Neutrophil (primary cell): ENCODE data around the gene KDM4D.
"Not testable (repeated sequence)": the region's sequence is repeated elsewhere in the genome, so short reads cannot be mapped to it uniquely, and the experiment has no call there.

Experiments
- H3K27ac ChIP-seq: fragments of 200-600 bp; sonication (generic); 2 replicates; pipeline ENCODE4 v1.5.1; 2016; ENCODE audit warnings: mild to moderate bottlenecking, moderate library complexity
- H3K27me3 ChIP-seq: fragments of 200-600 bp; sonication (generic); 2 replicates; pipeline ENCODE4 v1.6.0; 2016; ENCODE audit warnings: mild to moderate bottlenecking
- H3K36me3 ChIP-seq: fragments of 200-600 bp; sonication (generic); 2 replicates; pipeline ENCODE4 v1.5.1; 2017
- H3K4me1 ChIP-seq, 2 experiments: fragments of 200-600 bp in 1 of 2; sonication (generic) in 1 of 2; 1 replicate in 1 of 2; 2 replicates in 1 of 2; pipeline versions ENCODE4 v1.5.1 to v1.6.1; 2013 to 2016; ENCODE audit warnings: low read depth in 1 of 2, low read length in 1 of 2, mild to moderate bottlenecking in 1 of 2, moderate library complexity in 1 of 2; ENCODE audit not compliant: control insufficient read depth in 1 of 2, insufficient read depth in 1 of 2
- H3K4me3 ChIP-seq, 2 experiments: fragments of 200-600 bp in 1 of 2; sonication (generic) in 1 of 2; 1 replicate in 1 of 2; 2 replicates in 1 of 2; pipeline ENCODE4 v1.5.1; 2013 to 2016; ENCODE audit warnings: low read depth in 1 of 2, low read length in 1 of 2, mild to moderate bottlenecking in 1 of 2, moderate library complexity in 1 of 2
- H3K9me3 ChIP-seq: fragments of 200-600 bp; sonication (generic); 2 replicates; pipeline ENCODE4 v1.5.1; 2016
- CTCF ChIP-seq: fragments of 200-600 bp; sonication (generic); IDR thresholded peaks from 2 replicates; pipeline ENCODE4 v1.5.1; 2016; ENCODE audit warnings: antibody characterized with exemption

Gene KDM4D

GRCh38 chr11:94998285-94998684 lies 24.8 kb downstream of the KDM4D start:
- H3K27ac ChIP-seq, result no peak overlapping the region
- no peaks in the 10 kb centered on the region for H3K36me3 ChIP-seq
- no peaks in the 10 kb centered on the region for H3K9me3 ChIP-seq
- no peak for TF ChIP-seq CTCF
- H3K4me1 ChIP-seq, result no peaks in the 10 kb centered on the region
- H3K27me3 ChIP-seq, result peaks cover 11% of the 10 kb centered on the region
- H3K4me3 ChIP-seq, result no peak overlapping the region

- no peak overlapping the region for H3K4me3 ChIP-seq
- no peaks in the 10 kb centered on the region for H3K9me3 ChIP-seq
- no peaks in the 10 kb centered on the region for H3K36me3 ChIP-seq
- no peak overlapping the region for H3K27ac ChIP-seq
- TF ChIP-seq CTCF, result no peak
- H3K4me1 ChIP-seq, result no peaks in the 10 kb centered on the region
- H3K27me3 ChIP-seq, result peaks cover 12% of the 10 kb centered on the region
Measured at GRCh38 chr11:95003716-95004115, 30.2 kb downstream of the KDM4D start.

GRCh38 chr11:95005642-95006041 lies 32.1 kb downstream of the KDM4D start:
- TF ChIP-seq CTCF, result no peak
- Histone ChIP-seq H3K27ac (no peak overlapping the region), H3K27me3 (peaks cover 15% of the 10 kb centered on the region), H3K9me3 (no peaks in the 10 kb centered on the region), H3K4me1 (no peaks in the 10 kb centered on the region), H3K4me3 (no peak overlapping the region), H3K36me3 (no peaks in the 10 kb centered on the region)

- no peaks in the 10 kb centered on the region for H3K4me1 ChIP-seq
- no peak overlapping the region for H3K4me3 ChIP-seq
- no peaks in the 10 kb centered on the region for H3K36me3 ChIP-seq
- H3K27me3 ChIP-seq, result peaks cover 3% of the 10 kb centered on the region
- no peak for TF ChIP-seq CTCF
- no peak overlapping the region for H3K27ac ChIP-seq
- H3K9me3 ChIP-seq, result no peaks in the 10 kb centered on the region
Measured at GRCh38 chr11:95011376-95011775, 37.9 kb downstream of the KDM4D start.

- no peaks in the 10 kb centered on the region for H3K9me3 ChIP-seq
- H3K36me3 ChIP-seq, result no peaks in the 10 kb centered on the region
- H3K4me1 ChIP-seq, result no peaks in the 10 kb centered on the region
- no peak overlapping the region for H3K4me3 ChIP-seq
- peaks cover 3% of the 10 kb centered on the region for H3K27me3 ChIP-seq
- no peak overlapping the region for H3K27ac ChIP-seq
- no peak for TF ChIP-seq CTCF
Measured at GRCh38 chr11:95014184-95014821, 40.8 kb downstream of the KDM4D start.

- H3K27ac ChIP-seq, result no peak overlapping the region
- no peaks in the 10 kb centered on the region for H3K4me1 ChIP-seq
- H3K27me3 ChIP-seq, result no peaks in the 10 kb centered on the region
- H3K9me3 ChIP-seq, result no peaks in the 10 kb centered on the region
- no peak for TF ChIP-seq CTCF
- H3K4me3 ChIP-seq, result no peak overlapping the region
- H3K36me3 ChIP-seq, result no peaks in the 10 kb centered on the region
Measured at GRCh38 chr11:95016139-95016538, 42.6 kb downstream of the KDM4D start.

GRCh38 chr11:95021468-95021867 lies 48.0 kb downstream of the KDM4D start:
- not testable (repeated sequence) for H3K36me3 ChIP-seq, H3K4me1 ChIP-seq, H3K4me3 ChIP-seq, H3K9me3 ChIP-seq, H3K27me3 ChIP-seq, H3K27ac ChIP-seq
